Measurements from ENCODE around the gene PMS1.
"Not testable (repeated sequence)": the region's sequence is repeated elsewhere in the genome, so short reads cannot be mapped to it uniquely, and the experiment has no call there.

The PMS1 gene

GRCh38 chr2:189803431-189803830, 19.2 kb downstream of the PMS1 start:
- DNase-seq (ENCODE audit: extremely low read depth in 1 of 2, low read depth in 1 of 2): no peak

- no peak for DNase-seq (ENCODE audit: extremely low read depth in 1 of 2, low read depth in 1 of 2)
Measured at GRCh38 chr2:189818249-189819038, 34.2 kb downstream of the PMS1 start.

GRCh38 chr2:189819297-189819704, 35.1 kb downstream of the PMS1 start:
- no peak for DNase-seq (ENCODE audit: extremely low read depth in 1 of 2, low read depth in 1 of 2)

- DNase-seq (ENCODE audit: extremely low read depth in 1 of 2, low read depth in 1 of 2): no peak
Measured at GRCh38 chr2:189821953-189822748, 37.9 kb downstream of the PMS1 start.

DNA sequence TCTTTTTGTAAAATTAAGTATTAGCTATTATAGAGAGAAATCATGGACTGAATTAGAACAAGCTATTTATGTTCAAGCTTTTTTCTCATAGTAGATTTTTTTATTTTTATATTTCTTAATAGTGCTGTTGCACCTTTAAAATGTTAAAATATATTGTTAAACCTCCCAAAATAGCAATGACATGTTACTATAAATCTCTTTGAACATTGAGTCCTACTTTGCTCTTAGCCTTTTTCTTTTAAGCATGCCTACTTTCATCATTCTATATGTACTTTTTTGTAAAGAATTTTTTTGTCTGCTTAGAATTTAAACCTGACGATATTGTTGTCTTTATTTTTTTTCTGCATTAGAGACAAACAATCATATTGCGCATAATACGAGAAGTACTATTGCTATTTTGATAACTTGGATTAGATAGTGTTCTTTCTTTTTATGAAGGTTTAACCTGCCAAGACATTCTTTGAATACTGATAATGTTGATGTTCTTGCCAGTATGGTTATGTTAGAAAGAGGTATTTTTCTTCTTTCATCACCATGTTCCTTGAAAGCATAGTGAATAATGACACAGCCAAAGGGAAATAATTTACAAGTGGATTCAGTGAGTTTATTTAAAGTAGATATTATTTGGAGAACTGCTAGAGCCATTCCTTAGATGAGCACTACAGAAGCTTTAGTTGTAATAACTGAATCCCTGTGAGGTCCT, 40.6 kb downstream of the PMS1 start:
- no peak for DNase-seq (ENCODE audit: extremely low read depth in 1 of 2, low read depth in 1 of 2)

- no peak for DNase-seq (ENCODE audit: extremely low read depth in 1 of 2, low read depth in 1 of 2)
Measured at GRCh38 chr2:189826039-189826438, 41.8 kb downstream of the PMS1 start.

- no peak for DNase-seq (ENCODE audit: extremely low read depth in 1 of 2, low read depth in 1 of 2)
Measured at GRCh38 chr2:189829102-189829833, 45.0 kb downstream of the PMS1 start.

DNA sequence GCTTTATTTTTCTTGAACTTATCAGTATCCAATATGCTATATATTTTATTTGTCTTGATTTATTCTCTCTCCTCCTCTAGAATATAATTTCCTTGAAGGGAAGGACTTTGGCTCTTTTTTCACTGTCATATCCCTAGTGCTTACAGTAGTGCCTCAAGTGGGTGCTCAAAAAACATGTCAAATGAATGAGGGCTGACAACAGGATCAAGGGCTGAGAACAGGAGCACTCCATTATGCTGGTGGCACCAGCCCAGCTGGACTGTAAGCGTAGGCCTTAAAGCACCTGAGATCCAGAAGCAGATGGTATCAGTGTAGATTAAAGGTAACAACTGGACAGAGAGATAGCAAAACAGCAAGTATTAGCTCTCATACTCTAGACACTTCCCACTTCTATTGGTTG, 46.3 kb downstream of the PMS1 start:
- no peak for DNase-seq (ENCODE audit: extremely low read depth in 1 of 2, low read depth in 1 of 2)

DNA sequence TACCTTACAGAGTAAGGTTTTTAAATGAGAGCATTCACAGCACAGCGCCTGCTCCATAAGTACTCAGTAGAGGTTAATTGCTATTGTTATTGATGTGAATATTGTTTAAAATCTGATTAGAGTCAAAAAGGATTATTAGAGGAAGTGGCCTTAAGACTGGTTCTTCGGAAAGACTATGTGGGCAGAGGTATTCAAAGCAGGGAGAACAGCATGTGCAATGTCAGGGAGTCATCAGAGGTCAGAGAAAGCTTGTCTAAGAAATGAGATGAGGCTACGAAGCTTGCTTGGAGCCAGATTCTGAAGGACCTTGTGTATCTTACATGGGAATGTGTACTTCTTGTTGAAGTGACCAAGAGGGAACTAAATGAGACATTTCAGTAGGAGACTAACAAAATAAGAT, 49.8 kb downstream of the PMS1 start:
- DNase-seq (ENCODE audit: extremely low read depth in 1 of 2, low read depth in 1 of 2): no peak

GRCh38 chr2:189834642-189835041, 50.4 kb downstream of the PMS1 start:
- DNase-seq (ENCODE audit: extremely low read depth in 1 of 2, low read depth in 1 of 2): not testable (repeated sequence)

DNA sequence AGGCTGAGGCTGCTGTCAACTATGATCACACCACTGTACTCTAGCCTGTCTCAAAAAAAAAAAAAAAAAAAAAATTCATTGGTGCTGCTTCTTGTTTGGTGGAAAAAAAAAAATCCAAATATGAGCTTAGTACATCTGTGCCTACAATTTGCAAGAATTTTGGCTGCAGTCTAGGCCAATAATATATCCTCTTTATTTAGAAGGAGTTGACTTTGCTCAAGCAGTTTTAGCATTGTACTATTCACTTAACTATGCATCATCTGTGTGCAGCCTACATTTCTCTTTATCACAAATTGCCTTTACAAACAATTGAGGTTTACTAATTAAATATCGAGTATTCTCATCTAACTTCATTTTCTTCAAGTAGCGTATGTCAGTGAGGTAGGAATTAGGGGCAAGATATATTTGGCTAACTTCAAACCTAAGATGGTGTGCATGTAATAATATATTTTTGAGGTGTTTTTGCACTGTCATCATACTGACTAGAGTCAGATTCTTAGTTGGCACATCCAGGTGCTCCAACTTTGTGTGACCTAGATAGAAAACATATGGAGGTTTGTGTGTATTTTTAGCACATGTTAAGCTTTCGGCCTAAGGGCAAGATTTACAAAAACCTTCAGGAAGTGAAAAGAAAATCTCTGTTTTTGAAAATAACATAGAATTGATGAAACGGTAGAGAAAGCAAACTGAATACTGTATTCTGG, 51.8 kb downstream of the PMS1 start:
- no peak for DNase-seq (ENCODE audit: extremely low read depth in 1 of 2, low read depth in 1 of 2)

GRCh38 chr2:189836644-189837043, 52.4 kb downstream of the PMS1 start:
- no peak for DNase-seq (ENCODE audit: extremely low read depth in 1 of 2, low read depth in 1 of 2)

DNA sequence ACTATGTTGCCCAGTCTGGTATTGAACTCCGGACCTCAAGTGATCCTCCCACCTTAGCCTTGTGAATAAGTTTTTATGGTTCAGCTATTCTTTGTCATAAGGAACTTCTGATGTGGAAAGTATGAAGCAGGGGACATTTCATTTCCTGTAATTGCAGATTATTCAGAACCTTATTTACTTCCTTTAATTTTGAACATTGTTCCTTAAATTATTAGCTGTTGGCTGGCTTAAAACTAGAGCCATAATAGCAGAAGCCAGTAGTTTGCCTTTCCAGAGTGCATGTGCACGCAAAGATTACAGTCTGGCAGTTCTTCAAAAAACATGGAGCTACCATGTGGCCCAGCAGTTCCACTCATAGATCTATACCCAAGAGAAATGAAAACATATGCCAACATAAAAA, 53.1 kb downstream of the PMS1 start:
- DNase-seq (ENCODE audit: extremely low read depth in 1 of 2, low read depth in 1 of 2): no peak

GRCh38 chr2:189841019-189841418, 56.8 kb downstream of the PMS1 start:
- DNase-seq (ENCODE audit: extremely low read depth in 1 of 2, low read depth in 1 of 2): no peak

GRCh38 chr2:189848276-189848675, 64.0 kb downstream of the PMS1 start:
- DNase-seq (ENCODE audit: extremely low read depth in 1 of 2, low read depth in 1 of 2): no peak

DNA sequence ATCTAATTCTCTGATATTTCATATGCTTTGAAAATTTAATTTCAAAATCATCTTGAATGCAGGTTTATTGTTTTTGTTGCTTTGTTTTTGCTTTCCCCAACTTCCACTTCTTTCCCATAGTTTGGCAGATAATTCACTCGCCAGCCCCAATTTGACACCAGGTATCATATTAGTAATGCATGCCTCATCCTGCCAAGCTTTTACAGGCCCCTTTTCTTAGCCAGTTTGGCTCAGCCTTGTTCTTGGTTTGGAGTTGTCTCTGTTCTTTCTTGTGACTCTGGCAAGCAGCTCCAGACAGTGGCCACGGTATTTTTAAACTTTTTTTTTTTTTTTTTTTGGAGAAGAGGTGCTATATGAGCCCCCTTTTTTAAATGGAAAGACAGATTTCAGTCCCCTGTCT, 65.3 kb downstream of the PMS1 start:
- no peak for DNase-seq (ENCODE audit: extremely low read depth in 1 of 2, low read depth in 1 of 2)

DNA sequence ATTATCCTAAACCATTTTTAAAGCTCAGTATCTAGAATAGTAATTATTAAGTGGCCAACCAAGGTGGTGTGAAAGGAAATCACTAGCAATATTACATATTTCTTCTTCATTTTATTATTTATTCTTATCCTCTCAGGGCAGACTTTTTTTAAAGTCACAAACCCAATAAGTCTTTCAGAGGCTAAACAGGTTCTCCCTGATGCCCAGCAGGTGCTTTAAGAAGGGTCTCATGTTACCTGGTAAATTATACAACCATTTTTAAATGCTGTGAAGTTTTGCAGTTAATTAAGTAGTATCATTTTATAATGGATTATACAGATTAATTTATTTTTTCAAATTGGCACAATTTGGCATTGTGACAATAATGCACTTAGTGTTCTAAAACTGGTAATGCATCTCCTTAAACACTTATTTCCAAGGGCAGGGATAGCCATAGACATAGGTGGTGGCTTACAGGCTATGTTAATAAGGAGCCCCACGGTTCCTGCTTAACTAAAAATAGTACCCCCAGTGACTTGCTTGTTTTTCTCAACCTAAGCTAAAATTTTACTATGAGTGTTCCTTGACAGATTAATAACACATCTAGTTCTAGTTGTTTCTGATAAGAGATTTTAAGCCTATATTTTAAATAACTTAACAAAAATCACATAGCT, 67.0 kb downstream of the PMS1 start:
- DNase-seq (ENCODE audit: extremely low read depth in 1 of 2, low read depth in 1 of 2): no peak

DNA sequence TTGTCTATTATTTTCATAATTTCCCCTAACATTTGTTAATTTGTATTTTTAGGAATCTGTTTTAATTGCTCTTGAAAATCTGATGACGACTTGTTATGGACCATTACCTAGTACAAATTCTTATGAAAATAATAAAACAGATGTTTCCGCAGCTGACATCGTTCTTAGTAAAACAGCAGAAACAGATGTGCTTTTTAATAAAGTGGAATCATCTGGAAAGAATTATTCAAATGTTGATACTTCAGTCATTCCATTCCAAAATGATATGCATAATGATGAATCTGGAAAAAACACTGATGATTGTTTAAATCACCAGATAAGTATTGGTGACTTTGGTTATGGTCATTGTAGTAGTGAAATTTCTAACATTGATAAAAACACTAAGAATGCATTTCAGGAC, 69.9 kb downstream of the PMS1 start:
- no peak for DNase-seq (ENCODE audit: extremely low read depth in 1 of 2, low read depth in 1 of 2)

GRCh38 chr2:189854940-189855339, 70.7 kb downstream of the PMS1 start:
- DNase-seq (ENCODE audit: extremely low read depth in 1 of 2, low read depth in 1 of 2): no peak

GRCh38 chr2:189858291-189858690, 74.0 kb downstream of the PMS1 start:
- no peak for DNase-seq (ENCODE audit: extremely low read depth in 1 of 2, low read depth in 1 of 2)

Measured in stimulated activated CD8-positive, alpha-beta memory T cell treated with anti-CD3 and anti-CD28 coated beads, Interleukin-7, amount 100 ng/mL, for 48 hours (primary cell).